GM06990 (cell line): ENCODE measurements around the gene KLK12.
"Not testable (repeated sequence)": the region's sequence is repeated elsewhere in the genome, so short reads cannot be mapped to it uniquely, and the experiment has no call there.

Source experiments
- DNase-seq: peaks from one replicate; pipeline ENCODE4 v3.0.0-alpha.2; 2011; ENCODE audit not compliant: insufficient read length; ENCODE audit errors: extremely low read depth
- H3K27me3 ChIP-seq: replicated peaks from 2 replicates; pipeline ENCODE4 v1.6.0; 2011; ENCODE audit warnings: low read length; ENCODE audit not compliant: control insufficient read depth, insufficient read depth
- H3K36me3 ChIP-seq: 2 replicates; pipeline ENCODE4 v1.5.1; 2011; ENCODE audit warnings: low read length; ENCODE audit not compliant: control insufficient read depth, insufficient read depth
- H3K4me3 ChIP-seq: replicated peaks from 2 replicates; pipeline ENCODE4 v1.5.1; 2011; ENCODE audit warnings: low read depth, mild to moderate bottlenecking, control low read depth, low read length
- CTCF ChIP-seq: IDR thresholded peaks from 2 replicates; pipeline ENCODE4 v1.5.1; 2011; ENCODE audit warnings: low read length, control low read depth, mild to moderate bottlenecking, inconsistent platforms; ENCODE audit not compliant: insufficient read depth, poor library complexity, severe bottlenecking

The KLK12 gene

DNA sequence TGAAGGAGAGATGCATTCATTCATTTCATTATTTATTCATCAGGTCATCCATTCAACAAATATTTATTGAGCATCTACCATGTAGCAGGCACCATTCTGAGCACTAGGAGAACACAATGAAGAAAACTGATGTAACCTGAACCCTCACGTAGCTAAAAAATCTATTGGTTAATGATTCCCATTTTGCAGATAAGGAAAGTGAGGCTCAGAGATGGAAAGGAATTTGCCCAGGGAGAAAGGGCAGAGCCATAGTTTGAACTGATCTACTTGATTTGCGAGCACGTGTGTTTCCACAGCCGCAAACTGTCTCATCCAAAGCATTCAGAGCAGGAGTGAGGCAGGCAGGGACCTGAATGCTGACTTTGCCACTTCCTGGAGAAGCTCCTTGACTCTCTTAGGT lies 36.1 kb downstream of the KLK12 start:
- no peak for DNase-seq

DNA sequence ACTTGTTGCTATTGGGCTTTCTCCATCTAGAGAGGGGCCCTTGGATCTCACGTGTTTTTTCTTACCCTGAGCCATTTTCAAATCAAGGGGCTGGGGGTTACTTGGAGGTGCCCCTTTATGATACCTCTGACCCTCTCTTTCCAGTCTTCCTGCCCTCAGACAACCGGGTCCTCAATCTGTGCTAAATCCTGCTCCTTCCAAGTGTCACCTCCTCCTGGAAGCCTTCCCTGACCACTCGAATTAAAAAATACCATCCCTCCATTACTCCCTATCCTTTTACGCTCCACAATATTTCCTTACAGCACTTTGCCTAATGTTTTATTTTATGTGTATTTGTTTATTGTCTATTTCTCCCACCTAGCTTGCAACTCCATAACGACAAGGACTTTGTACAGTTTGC lies 36.7 kb downstream of the KLK12 start:
- DNase-seq: no peak
- Histone ChIP-seq H3K27me3 (0 out of 2 replicates have a peak, but pooled peaks cover 1% of the 10 kb centered on the region), H3K4me3 (no peak overlapping the region), H3K36me3 (no peaks in the 10 kb centered on the region)
- no peak for TF ChIP-seq CTCF

More for the DNA sequence above, 36.1 kb downstream of the KLK12 start:
- Histone ChIP-seq H3K36me3 (no peaks in the 10 kb centered on the region), H3K27me3 (0 out of 2 replicates have a peak, but pooled peaks cover 1% of the 10 kb centered on the region), H3K4me3 (no peak overlapping the region)
- TF ChIP-seq CTCF: no peak

GRCh38 chr19:50994129-50994528 lies 40.7 kb downstream of the KLK12 start:
- no peak for TF ChIP-seq CTCF

GRCh38 chr19:50992666-50993035 lies 42.2 kb downstream of the KLK12 start:
- no peak for TF ChIP-seq CTCF
- Histone ChIP-seq H3K4me3 (no peak overlapping the region), H3K27me3 (no peaks in the 10 kb centered on the region; the same call in 1 of the 2 replicates), H3K36me3 (no peaks in the 10 kb centered on the region)
- DNase-seq: no peak

More at GRCh38 chr19:50994129-50994528, 40.7 kb downstream of the KLK12 start:
- DNase-seq: no peak
- no peak overlapping the region for H3K4me3 ChIP-seq
- peaks cover 1% of the 10 kb centered on the region; the same call in 1 of the 2 replicates for H3K27me3 ChIP-seq
- no peaks in the 10 kb centered on the region for H3K36me3 ChIP-seq

DNA sequence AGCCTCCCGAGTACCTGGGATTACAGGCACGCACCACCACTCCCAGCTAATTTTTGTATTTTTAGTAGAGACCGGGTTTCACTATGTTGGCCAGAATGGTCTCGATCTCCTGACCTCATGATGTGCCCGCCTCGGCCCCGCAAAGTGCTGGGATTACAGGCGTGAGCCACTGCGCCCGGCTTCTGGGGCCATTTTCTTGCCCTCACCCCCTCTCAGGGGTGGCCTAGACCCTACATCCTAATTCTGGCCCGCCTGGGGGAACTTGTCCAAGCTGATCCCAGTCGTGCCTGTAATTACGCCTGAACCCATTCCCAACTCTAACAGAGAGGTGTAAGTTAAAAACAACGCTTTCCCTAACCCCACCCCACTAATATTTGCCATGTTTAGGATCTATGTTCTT lies 50.4 kb downstream of the KLK12 start:
- not testable (repeated sequence) for H3K27me3 ChIP-seq, DNase-seq, H3K36me3 ChIP-seq, H3K4me3 ChIP-seq

DNA sequence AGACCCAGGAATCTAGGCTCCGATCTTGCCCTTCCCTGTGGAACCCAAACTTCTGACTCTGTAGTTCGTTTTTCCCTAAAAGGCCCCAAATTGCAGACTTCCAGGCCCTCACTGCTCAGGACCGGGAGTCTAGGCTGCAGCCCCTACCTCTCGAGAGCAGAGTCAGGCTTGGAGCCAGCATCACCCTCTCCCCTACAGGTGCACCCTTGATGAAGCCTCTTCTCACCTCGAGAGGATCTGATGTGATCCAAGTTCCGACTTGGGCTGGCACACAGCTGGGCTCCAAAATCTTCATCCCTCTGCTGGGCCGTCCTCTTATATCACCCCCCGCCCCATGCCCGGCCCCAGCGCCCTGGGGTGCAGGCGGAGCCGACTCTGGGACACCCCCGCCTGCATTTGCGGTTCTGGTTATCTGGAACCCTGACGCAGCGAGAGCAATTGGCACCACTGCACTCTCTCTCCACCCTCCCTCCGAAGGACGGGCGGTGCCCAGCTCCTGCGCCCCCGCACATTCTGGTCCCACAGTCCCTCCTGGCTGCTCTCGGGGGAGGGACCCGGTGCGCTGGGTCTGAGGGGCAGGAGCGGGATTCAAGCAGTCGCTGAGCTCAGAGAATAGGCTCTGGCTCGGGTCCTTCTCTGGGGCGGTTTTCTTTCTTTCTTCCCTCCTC lies 51.0 kb downstream of the KLK12 start, which contains the start of gene KLK7:
Gene KLK7 (minus strand): TSS at position 293 of the 668 bp plus-strand sequence. CDS start 1,518 bp downstream, outside the sequence.
- DNase-seq: no peak
- no peaks in the 10 kb centered on the region for H3K36me3 ChIP-seq
- no peak within 1 kb of the TSS for H3K4me3 ChIP-seq
- H3K27me3 ChIP-seq: no peaks in the 10 kb centered on the region
- TF ChIP-seq CTCF: no peak
